HL-60 (cell line): ENCODE data around the gene POMC.

Source experiments
- DNase-seq, 2 experiments: peaks; one replicate each; pipeline ENCODE4 v3.0.0-alpha.2; 2010 to 2020; ENCODE audit warnings: low read depth in 1 of 2, low spot score in 1 of 2
- H3K27ac ChIP-seq: fragments of 250-450 bp; sonication (Bioruptor Pico); replicated peaks from 2 replicates; pipeline ENCODE4 v1.5.1; 2020; ENCODE audit warnings: mild to moderate bottlenecking, moderate library complexity
- H3K27me3 ChIP-seq: fragments of 250-450 bp; sonication (Bioruptor Pico); 2 replicates; pipeline ENCODE4 v1.5.1; 2021; ENCODE audit warnings: mild to moderate bottlenecking, moderate library complexity; ENCODE audit not compliant: insufficient read depth, poor library complexity, severe bottlenecking
- H3K4me3 ChIP-seq: replicated peaks from 2 replicates; pipeline ENCODE4 v1.5.1; 2011; ENCODE audit warnings: mild to moderate bottlenecking, control low read depth, low read length; ENCODE audit not compliant: insufficient read depth
- GABPA ChIP-seq: IDR thresholded peaks from 2 replicates; pipeline ENCODE4 v1.6.1; 2012; ENCODE audit warnings: low read depth
- POLR2AphosphoS5 ChIP-seq: IDR thresholded peaks from 2 replicates; pipeline ENCODE4 v1.6.1; 2012; ENCODE audit warnings: low read depth
- REST ChIP-seq: IDR thresholded peaks from 2 replicates; pipeline ENCODE4 v1.6.1; 2012; ENCODE audit warnings: low read depth; ENCODE audit not compliant: insufficient replicate concordance
- SPI1 ChIP-seq: IDR thresholded peaks from 2 replicates; pipeline ENCODE4 v1.6.1; 2012; ENCODE audit warnings: low read depth, mild to moderate bottlenecking, borderline replicate concordance
- TF ChIP-seq, protein P1 (sequence below): IDR thresholded peaks from one replicate; pipeline ENCODE4 v1.5.1; 2011; ENCODE audit warnings: low read length, control low read depth, inconsistent platforms; ENCODE audit not compliant: insufficient read depth

Gene POMC

GRCh38 chr2:25161055-25161781, 7.2 kb downstream of the POMC start:
- Histone ChIP-seq H3K4me3 (no peak overlapping the region; the same call in 1 of the 2 replicates), H3K27me3 (peaks cover 14% of the 10 kb centered on the region), H3K27ac (no peak overlapping the region)
- TF ChIP-seq, protein P1, sequence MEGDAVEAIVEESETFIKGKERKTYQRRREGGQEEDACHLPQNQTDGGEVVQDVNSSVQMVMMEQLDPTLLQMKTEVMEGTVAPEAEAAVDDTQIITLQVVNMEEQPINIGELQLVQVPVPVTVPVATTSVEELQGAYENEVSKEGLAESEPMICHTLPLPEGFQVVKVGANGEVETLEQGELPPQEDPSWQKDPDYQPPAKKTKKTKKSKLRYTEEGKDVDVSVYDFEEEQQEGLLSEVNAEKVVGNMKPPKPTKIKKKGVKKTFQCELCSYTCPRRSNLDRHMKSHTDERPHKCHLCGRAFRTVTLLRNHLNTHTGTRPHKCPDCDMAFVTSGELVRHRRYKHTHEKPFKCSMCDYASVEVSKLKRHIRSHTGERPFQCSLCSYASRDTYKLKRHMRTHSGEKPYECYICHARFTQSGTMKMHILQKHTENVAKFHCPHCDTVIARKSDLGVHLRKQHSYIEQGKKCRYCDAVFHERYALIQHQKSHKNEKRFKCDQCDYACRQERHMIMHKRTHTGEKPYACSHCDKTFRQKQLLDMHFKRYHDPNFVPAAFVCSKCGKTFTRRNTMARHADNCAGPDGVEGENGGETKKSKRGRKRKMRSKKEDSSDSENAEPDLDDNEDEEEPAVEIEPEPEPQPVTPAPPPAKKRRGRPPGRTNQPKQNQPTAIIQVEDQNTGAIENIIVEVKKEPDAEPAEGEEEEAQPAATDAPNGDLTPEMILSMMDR = no peak
- TF ChIP-seq POLR2AphosphoS5 (no peak), SPI1 (no peak), REST (no peak), GABPA (peak; percentile 78)
- no peak for DNase-seq

DNA sequence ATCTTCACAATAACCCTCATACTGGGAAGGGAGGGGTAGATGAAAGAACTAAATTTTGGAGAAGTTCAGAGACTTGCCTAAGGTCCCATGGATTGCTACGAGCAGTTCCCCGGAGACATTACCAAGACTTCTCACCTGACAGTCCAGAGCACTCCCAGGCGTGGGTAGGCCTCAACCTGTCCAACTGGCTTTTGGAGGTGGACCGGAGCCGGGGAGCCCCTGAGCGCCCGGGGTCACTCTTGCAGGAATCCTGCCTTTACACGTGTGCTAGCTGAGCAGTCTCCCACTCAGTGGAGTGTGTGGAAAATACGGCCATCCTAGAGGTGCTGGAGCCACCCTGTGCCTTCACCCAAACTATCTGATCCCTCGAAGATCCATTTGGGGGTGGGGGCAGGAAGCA, 8.0 kb downstream of the POMC start:
- no peak overlapping the region for H3K27ac ChIP-seq
- H3K27me3 ChIP-seq = peaks cover 13% of the 10 kb centered on the region
- H3K4me3 ChIP-seq = no peak overlapping the region
- no peak for DNase-seq
- TF ChIP-seq GABPA (no peak), REST (no peak), POLR2AphosphoS5 (no peak), SPI1 (no peak)
- TF ChIP-seq, protein P1 = no peak

DNA sequence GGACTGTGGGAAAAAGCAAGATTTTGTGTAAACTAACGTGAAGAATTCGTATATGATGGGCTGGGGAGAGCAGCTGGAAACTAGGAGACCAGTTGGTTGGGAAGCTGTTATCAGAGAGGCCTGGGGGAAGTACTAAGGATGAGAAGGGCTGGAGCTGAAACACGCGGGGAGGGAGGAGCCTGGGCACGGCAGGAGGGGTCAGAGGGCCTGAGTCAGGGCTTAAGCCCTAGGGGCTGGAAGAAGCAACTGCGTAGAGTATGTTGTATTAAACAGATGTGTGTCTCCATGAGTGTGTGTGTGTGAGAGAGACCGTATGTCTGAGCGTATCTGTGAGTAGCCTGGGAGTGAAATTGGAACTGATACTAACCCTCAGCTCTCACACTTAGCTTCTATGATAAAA, 8.4 kb downstream of the POMC start:
- Histone ChIP-seq H3K27me3 (peaks cover 10% of the 10 kb centered on the region), H3K27ac (no peak overlapping the region), H3K4me3 (no peak overlapping the region)
- TF ChIP-seq, protein P1 = no peak
- no peak for TF ChIP-seq SPI1
- no peak for TF ChIP-seq REST
- no peak for DNase-seq
